CD14-positive monocyte (primary cell): ENCODE data around the gene CYP27B1. TPM values are rescaled to one million over a fixed set of nuclear protein-coding genes. Genes with fewer than 3 reads are reported as not detected.

Experiments
- DNase-seq, 3 donors: peaks; one replicate each; pipeline ENCODE4 v3.0.0-alpha.2; 2011 to 2022
- H2AFZ ChIP-seq: 2 replicates; pipeline ENCODE4 v1.6.0; 2012; ENCODE audit warnings: mild to moderate bottlenecking, low read depth, low read length, inconsistent platforms; ENCODE audit not compliant: insufficient read depth, poor library complexity, severe bottlenecking
- H3K27ac ChIP-seq, 2 donors: 1 replicate in 1 of 2; 2 replicates in 1 of 2; pipeline ENCODE4 v1.5.1; 2012 to 2013; ENCODE audit warnings: low read length in 2 of 2, control low read depth in 1 of 2, inconsistent platforms in 1 of 2, low read depth in 1 of 2, mild to moderate bottlenecking in 1 of 2
- H3K27me3 ChIP-seq, 2 donors: one replicate each; pipeline versions ENCODE4 v1.6.0 to v1.6.1; 2011 to 2013; ENCODE audit warnings: low read length in 2 of 2; ENCODE audit not compliant: control insufficient read depth in 2 of 2, insufficient read depth in 2 of 2
- H3K36me3 ChIP-seq, 2 donors: replicated peaks in 1 of 2; 1 replicate in 1 of 2; 2 replicates in 1 of 2; pipeline versions ENCODE4 v1.5.1 to v1.6.1; 2012 to 2013; ENCODE audit warnings: low read length in 2 of 2, control low read depth in 1 of 2, inconsistent platforms in 1 of 2, mild to moderate bottlenecking in 1 of 2; ENCODE audit not compliant: insufficient read depth in 2 of 2, control insufficient read depth in 1 of 2
- H3K4me1 ChIP-seq, 2 donors: 1 replicate in 1 of 2; 2 replicates in 1 of 2; pipeline versions ENCODE4 v1.5.1 to v1.6.1; 2012 to 2013; ENCODE audit warnings: low read length in 2 of 2, control low read depth in 1 of 2, inconsistent platforms in 1 of 2, mild to moderate bottlenecking in 1 of 2, moderate library complexity in 1 of 2; ENCODE audit not compliant: insufficient read depth in 2 of 2, control insufficient read depth in 1 of 2
- H3K4me2 ChIP-seq: replicated peaks from 2 replicates; pipeline ENCODE3; 2012; ENCODE audit warnings: low read length, moderate library complexity, mild to moderate bottlenecking; ENCODE audit not compliant: poor library complexity, severe bottlenecking; ENCODE audit errors: extremely low read depth
- H3K4me3 ChIP-seq, 3 experiments: fragments of 200-600 bp in 1 of 3; sonication (generic) in 1 of 3; replicated peaks in 1 of 3; 1 replicate in 2 of 3; 2 replicates in 1 of 3; pipeline ENCODE4 v1.5.1; 2011 to 2013; ENCODE audit warnings: low read length in 3 of 3, mild to moderate bottlenecking in 3 of 3, control low read depth in 2 of 3, low read depth in 2 of 3, inconsistent platforms in 1 of 3, moderate library complexity in 1 of 3
- H3K79me2 ChIP-seq: 2 replicates; pipeline ENCODE4 v1.6.0; 2012; ENCODE audit warnings: mild to moderate bottlenecking, control low read depth, inconsistent platforms, low read length, moderate library complexity; ENCODE audit not compliant: insufficient read depth
- H3K9ac ChIP-seq: 2 replicates; pipeline ENCODE4 v1.6.0; 2017; ENCODE audit warnings: low read length, mild to moderate bottlenecking; ENCODE audit not compliant: insufficient read depth, poor library complexity, severe bottlenecking
- H3K9me3 ChIP-seq, 2 donors: replicated peaks in 1 of 2; 1 replicate in 1 of 2; 2 replicates in 1 of 2; pipeline versions ENCODE4 v1.5.1 to v1.6.1; 2012 to 2013; ENCODE audit warnings: low read length in 2 of 2, control low read depth in 1 of 2; ENCODE audit not compliant: control insufficient read depth in 1 of 2, insufficient read depth in 1 of 2
- H4K20me1 ChIP-seq: 2 replicates; pipeline ENCODE4 v1.6.0; 2012; ENCODE audit warnings: mild to moderate bottlenecking, low read length, control low read depth, moderate library complexity; ENCODE audit not compliant: insufficient read depth
- H3K27ac Mint-ChIP-seq, 7 donors: one replicate each; pipeline ENCODE4 v1.8.0; 2020; ENCODE audit warnings: mild to moderate bottlenecking in 7 of 7, mixed read lengths in 7 of 7, moderate library complexity in 6 of 7, inconsistent platforms in 2 of 7
- H3K27me3 Mint-ChIP-seq, 3 donors: one replicate each; pipeline ENCODE4 v1.8.0; 2021 to 2022; ENCODE audit warnings: low read depth in 3 of 3, mild to moderate bottlenecking in 3 of 3, mixed read lengths in 3 of 3, moderate library complexity in 3 of 3, inconsistent platforms in 1 of 3
- H3K36me3 Mint-ChIP-seq, 2 donors: one replicate each; pipeline ENCODE4 v1.8.0; 2020; ENCODE audit warnings: mixed read lengths in 2 of 2, inconsistent platforms in 1 of 2, mild to moderate bottlenecking in 1 of 2
- H3K4me1 Mint-ChIP-seq: one replicate; pipeline ENCODE4 v1.8.0; 2020; ENCODE audit warnings: mild to moderate bottlenecking, mixed read lengths
- H3K4me3 Mint-ChIP-seq, 2 donors: one replicate each; pipeline ENCODE4 v1.8.0; 2020; ENCODE audit warnings: mild to moderate bottlenecking in 2 of 2, mixed read lengths in 2 of 2, moderate library complexity in 1 of 2
- H3K9me3 Mint-ChIP-seq, 7 donors: one replicate each; pipeline ENCODE4 v1.8.0; 2020 to 2022; ENCODE audit warnings: mixed read lengths in 7 of 7, mild to moderate bottlenecking in 6 of 7, moderate library complexity in 6 of 7, inconsistent platforms in 2 of 7
- WGBS: methylation state at CpG from one replicate; pipeline ENCODE4 v1.1.5; 2013; ENCODE audit warnings: missing lambda C conversion rate; ENCODE audit not compliant: insufficient coverage; 5-methylcytosine and 5-hydroxymethylcytosine counted together
- intact Hi-C, 2 donors: fragments of 100-400 bp; cut with micrococcal nuclease; formaldehyde crosslinking; loops; one replicate each; pipeline versions ENCODE4 v1.15.0 to v1.15.1; 2023
- polyA plus RNA-seq, 3 donors: library from polyadenylated mRNA; depleted of rRNA in 1 of 3; unstranded in 2 of 3; stranded (reverse) in 1 of 3; fragments of 300-500 nt in 2 of 3; fragments of >200 nt in 1 of 3; fragmentation: Illumina TruSeq in 2 of 3; gene quantifications; 1 replicate in 2 of 3; 2 replicates in 1 of 3; pipeline ENCODE4 v1.2.3, GENCODE V29; 2012 to 2021
- TF ChIP-seq, protein P1 (sequence below): fragments of 200-600 bp; IDR thresholded peaks from one replicate; pipeline ENCODE4 v1.8.0; 2022; ENCODE audit warnings: antibody characterized with exemption, mild to moderate bottlenecking

The CYP27B1 gene
- polyA plus RNA-seq, 3 donors: 0.81 TPM; not detected in 2

DNA sequence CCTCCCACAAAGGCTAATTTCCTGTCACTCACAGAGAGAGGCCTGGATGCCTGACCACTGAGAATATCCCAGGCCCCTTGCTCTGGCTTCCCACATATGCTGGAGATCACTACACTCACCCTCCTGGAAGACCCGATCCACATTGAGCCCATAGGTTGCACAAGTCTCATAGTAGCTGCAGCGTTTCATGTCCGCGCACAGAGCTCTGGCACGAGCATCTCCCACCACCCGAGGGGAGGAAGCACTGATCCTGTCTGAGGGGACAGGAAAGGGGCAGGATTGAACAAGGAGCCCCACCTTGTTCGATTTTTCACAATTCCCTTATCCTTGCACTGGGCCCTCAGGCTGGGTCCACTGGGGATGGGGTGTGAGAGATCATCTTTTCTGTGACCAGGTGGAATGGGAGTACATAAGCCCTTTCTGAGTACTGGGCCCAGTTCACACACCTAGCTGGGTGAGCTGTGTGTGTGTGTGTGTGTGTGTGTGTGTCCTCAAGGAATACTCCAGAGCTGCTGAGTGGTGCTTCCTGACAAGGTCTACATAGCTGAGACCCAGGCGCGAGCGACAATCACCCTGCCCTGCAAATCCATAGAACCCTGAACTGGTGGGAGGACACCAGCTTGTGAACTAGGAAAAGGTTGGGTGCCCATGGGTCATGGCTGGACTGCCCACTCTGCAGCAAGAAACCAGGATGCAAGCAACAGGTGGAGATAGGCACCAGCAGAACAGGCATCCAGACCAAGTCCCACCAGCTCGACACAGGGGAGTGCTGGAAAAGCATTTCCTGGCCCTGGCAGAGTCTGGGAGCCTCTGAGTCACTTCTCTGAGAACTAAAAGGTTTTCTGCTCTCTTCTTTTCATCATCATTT, 33.9 kb downstream of the CYP27B1 start:
- peaks cover 59 to 74% of the 10 kb centered on the region in 2 donors for H3K36me3 ChIP-seq
- Mint-ChIP-seq H3K27me3 (peaks cover 0 to 1% (median 0%) of the 10 kb centered on the region in 3 donors), H3K27ac (peak overlapping the region in 3 of 7 donors; percentile 21 to 42 (median 21)), H3K4me3 (no peak overlapping the region), H3K4me1 (no peaks in the 10 kb centered on the region), H3K36me3 (peaks cover 64 to 73% of the 10 kb centered on the region in 2 donors), H3K9me3 (peaks cover 0 to 2% (median 0%) of the 10 kb centered on the region in 7 donors)
- TF ChIP-seq, protein P1, sequence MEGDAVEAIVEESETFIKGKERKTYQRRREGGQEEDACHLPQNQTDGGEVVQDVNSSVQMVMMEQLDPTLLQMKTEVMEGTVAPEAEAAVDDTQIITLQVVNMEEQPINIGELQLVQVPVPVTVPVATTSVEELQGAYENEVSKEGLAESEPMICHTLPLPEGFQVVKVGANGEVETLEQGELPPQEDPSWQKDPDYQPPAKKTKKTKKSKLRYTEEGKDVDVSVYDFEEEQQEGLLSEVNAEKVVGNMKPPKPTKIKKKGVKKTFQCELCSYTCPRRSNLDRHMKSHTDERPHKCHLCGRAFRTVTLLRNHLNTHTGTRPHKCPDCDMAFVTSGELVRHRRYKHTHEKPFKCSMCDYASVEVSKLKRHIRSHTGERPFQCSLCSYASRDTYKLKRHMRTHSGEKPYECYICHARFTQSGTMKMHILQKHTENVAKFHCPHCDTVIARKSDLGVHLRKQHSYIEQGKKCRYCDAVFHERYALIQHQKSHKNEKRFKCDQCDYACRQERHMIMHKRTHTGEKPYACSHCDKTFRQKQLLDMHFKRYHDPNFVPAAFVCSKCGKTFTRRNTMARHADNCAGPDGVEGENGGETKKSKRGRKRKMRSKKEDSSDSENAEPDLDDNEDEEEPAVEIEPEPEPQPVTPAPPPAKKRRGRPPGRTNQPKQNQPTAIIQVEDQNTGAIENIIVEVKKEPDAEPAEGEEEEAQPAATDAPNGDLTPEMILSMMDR: no peak
- intact Hi-C loops: no loop called here
- H3K4me2 ChIP-seq: no peak overlapping the region
- H3K9ac ChIP-seq: no peak overlapping the region
- no peaks in the 10 kb centered on the region for H3K9me3 ChIP-seq
- DNase-seq: no peak
- 100% methylated on average over 4 of the region's 11 CpGs for WGBS
- H3K27me3 ChIP-seq: no peaks in the 10 kb centered on the region
- H3K79me2 ChIP-seq: no peaks in the 10 kb centered on the region
- H3K27ac ChIP-seq: no peak overlapping the region
- no peaks in the 10 kb centered on the region for H3K4me1 ChIP-seq
- H2AFZ ChIP-seq: no peak overlapping the region
- H3K4me3 ChIP-seq: no peak overlapping the region
- no peaks in the 10 kb centered on the region for H4K20me1 ChIP-seq

DNA sequence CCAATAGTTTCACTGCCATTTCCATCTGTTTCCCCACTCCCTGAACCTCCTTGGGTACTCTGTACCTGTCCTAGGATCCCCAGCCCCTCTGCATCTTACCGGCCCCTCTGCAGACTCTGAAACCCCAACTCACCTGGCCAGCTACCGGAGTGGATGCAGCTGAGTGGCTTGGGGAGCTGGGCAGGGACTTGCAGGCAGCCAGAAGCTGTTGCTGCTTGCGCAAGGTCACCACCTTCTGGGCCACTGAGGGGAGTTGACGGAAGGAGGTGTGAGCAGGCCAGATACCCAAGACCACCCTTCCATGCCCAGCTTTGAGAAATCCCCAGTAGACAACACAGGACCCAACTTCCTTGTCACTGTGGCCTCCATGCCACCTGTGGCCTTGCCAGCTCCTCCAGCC, 34.6 kb downstream of the CYP27B1 start:
- Mint-ChIP-seq H3K36me3 (peaks cover 69 to 80% of the 10 kb centered on the region in 2 donors), H3K4me3 (no peak overlapping the region), H3K27ac (peak overlapping the region in 5 of 7 donors; percentile 21 to 74 (median 46)), H3K9me3 (peaks cover 0 to 5% (median 2%) of the 10 kb centered on the region in 7 donors), H3K4me1 (no peaks in the 10 kb centered on the region), H3K27me3 (peaks cover 0 to 1% (median 0%) of the 10 kb centered on the region in 3 donors)
- H3K4me1 ChIP-seq: no peaks in the 10 kb centered on the region
- WGBS: 90% methylated on average over 2 of the region's 4 CpGs
- H3K79me2 ChIP-seq: no peaks in the 10 kb centered on the region
- H3K27me3 ChIP-seq: no peaks in the 10 kb centered on the region
- H3K27ac ChIP-seq: no peak overlapping the region
- no peak overlapping the region for H2AFZ ChIP-seq
- H3K36me3 ChIP-seq: peaks cover 66 to 81% of the 10 kb centered on the region in 2 donors
- H3K4me2 ChIP-seq: no peak overlapping the region
- DNase-seq: no peak
- intact Hi-C loops: no loop called here
- no peaks in the 10 kb centered on the region for H4K20me1 ChIP-seq
- peaks cover 0 to 3% of the 10 kb centered on the region in 2 donors for H3K9me3 ChIP-seq
- no peak overlapping the region for H3K9ac ChIP-seq
- no peak overlapping the region for H3K4me3 ChIP-seq
- TF ChIP-seq, protein P1: no peak
